Mononuclear cell (primary cell): ENCODE results near the gene NQO1. TPM values are rescaled to one million over a fixed set of nuclear protein-coding genes. Genes with fewer than 3 reads are reported as not detected.
"Not testable (repeated sequence)": the region's sequence is repeated elsewhere in the genome, so short reads cannot be mapped to it uniquely, and the experiment has no call there.

Experiments
- H3K27me3 ChIP-seq: 2 replicates; pipeline ENCODE4 v1.6.0; 2011; ENCODE audit warnings: low read length, control low read depth; ENCODE audit not compliant: insufficient read depth
- H3K4me1 ChIP-seq: 2 replicates; pipeline ENCODE4 v1.5.1; 2011; ENCODE audit warnings: mild to moderate bottlenecking, low read length, control low read depth; ENCODE audit not compliant: insufficient read depth
- H3K4me3 ChIP-seq: 2 replicates; pipeline ENCODE4 v1.5.1; 2011; ENCODE audit warnings: mild to moderate bottlenecking, low read length, moderate library complexity
- H3K9me3 ChIP-seq: 2 replicates; pipeline ENCODE4 v1.5.1; 2011; ENCODE audit warnings: low read depth, mild to moderate bottlenecking, control low read depth, low read length
- total RNA-seq: library from RNA; depleted of rRNA; stranded (reverse); fragments of >200 nt; gene quantifications from one replicate; pipeline ENCODE4 v1.2.3, GENCODE V29; 2012

NQO1 gene
- 2.6 TPM for total RNA-seq

- H3K9me3 ChIP-seq: no peaks in the 10 kb centered on the region
Observed at GRCh38 chr16:69726313-69727060, at the start of gene NQO1. TSS of gene NQO1 (minus strand) at chr16:69726560. CDS start at chr16:69726439, 121 bp downstream.

GRCh38 chr16:69775563-69775962 is 49.2 kb upstream of the NQO1 start:
- Histone ChIP-seq H3K4me1 (peaks cover 25% of the 10 kb centered on the region), H3K27me3 (no peaks in the 10 kb centered on the region), H3K4me3 (no peak overlapping the region), H3K9me3 (peaks cover 14% of the 10 kb centered on the region)

More at GRCh38 chr16:69726313-69727060, at the start of gene NQO1:
- no peaks in the 10 kb centered on the region for H3K27me3 ChIP-seq
- H3K4me3 ChIP-seq: peak within 1 kb of the TSS; percentile 48
- peaks cover 30% of the 10 kb centered on the region for H3K4me1 ChIP-seq

GRCh38 chr16:69773260-69773947 is 47.0 kb upstream of the NQO1 start:
- Histone ChIP-seq H3K27me3 (no peaks in the 10 kb centered on the region), H3K4me1 (peaks cover 26% of the 10 kb centered on the region), H3K4me3 (no peak overlapping the region), H3K9me3 (peaks cover 14% of the 10 kb centered on the region)

- Histone ChIP-seq H3K9me3 (peaks cover 14% of the 10 kb centered on the region), H3K4me1 (peaks cover 26% of the 10 kb centered on the region), H3K4me3 (no peak overlapping the region), H3K27me3 (no peaks in the 10 kb centered on the region)
Observed at GRCh38 chr16:69771651-69771967, 45.2 kb upstream of the NQO1 start.

GRCh38 chr16:69769404-69769803 is 43.0 kb upstream of the NQO1 start:
- Histone ChIP-seq H3K4me3 (no peak overlapping the region), H3K9me3 (no peaks in the 10 kb centered on the region), H3K4me1 (peaks cover 26% of the 10 kb centered on the region), H3K27me3 (no peaks in the 10 kb centered on the region)

- H3K9me3 ChIP-seq: no peaks in the 10 kb centered on the region
- no peak overlapping the region for H3K4me3 ChIP-seq
- H3K4me1 ChIP-seq: peaks cover 26% of the 10 kb centered on the region
- H3K27me3 ChIP-seq: no peaks in the 10 kb centered on the region
Observed at GRCh38 chr16:69768666-69769065, 42.3 kb upstream of the NQO1 start.

GRCh38 chr16:69767459-69768229 is 41.3 kb upstream of the NQO1 start:
- Histone ChIP-seq H3K9me3 (no peaks in the 10 kb centered on the region), H3K4me3 (no peak overlapping the region), H3K4me1 (peaks cover 31% of the 10 kb centered on the region), H3K27me3 (no peaks in the 10 kb centered on the region)

- H3K27me3 ChIP-seq: no peaks in the 10 kb centered on the region
- H3K4me1 ChIP-seq: peaks cover 25% of the 10 kb centered on the region
- no peak overlapping the region for H3K4me3 ChIP-seq
- no peaks in the 10 kb centered on the region for H3K9me3 ChIP-seq
Observed at GRCh38 chr16:69763599-69763942, 37.2 kb upstream of the NQO1 start.

GRCh38 chr16:69762814-69763598 is 36.6 kb upstream of the NQO1 start:
- Histone ChIP-seq H3K27me3 (no peaks in the 10 kb centered on the region), H3K4me3 (peak overlapping the region; percentile 89), H3K4me1 (peaks cover 25% of the 10 kb centered on the region), H3K9me3 (no peaks in the 10 kb centered on the region)

GRCh38 chr16:69761983-69762813 is 35.8 kb upstream of the NQO1 start, which contains the start of gene WWP2:
TSS of gene WWP2 (plus strand) at chr16:69762332. CDS start at chr16:69787011, 24,679 bp downstream.
- peaks cover 25% of the 10 kb centered on the region for H3K4me1 ChIP-seq
- no peaks in the 10 kb centered on the region for H3K9me3 ChIP-seq
- peak within 1 kb of the TSS; percentile 89 for H3K4me3 ChIP-seq
- no peaks in the 10 kb centered on the region for H3K27me3 ChIP-seq

GRCh38 chr16:69757375-69757774 is 31.0 kb upstream of the NQO1 start:
- not testable (repeated sequence) for H3K9me3 ChIP-seq, H3K27me3 ChIP-seq, H3K4me3 ChIP-seq
- H3K4me1 ChIP-seq: peaks cover 31% of the 10 kb centered on the region

- H3K4me1 ChIP-seq: peaks cover 27% of the 10 kb centered on the region
- H3K9me3 ChIP-seq: no peaks in the 10 kb centered on the region
- no peaks in the 10 kb centered on the region for H3K27me3 ChIP-seq
- H3K4me3 ChIP-seq: no peak overlapping the region
Observed at GRCh38 chr16:69756705-69757104, 30.3 kb upstream of the NQO1 start.

GRCh38 chr16:69754469-69755310 is 28.3 kb upstream of the NQO1 start, which contains the start of gene NOB1:
TSS of gene NOB1 (minus strand) at chr16:69754926. CDS start at chr16:69754910, 16 bp downstream.
- H3K27me3 ChIP-seq: no peaks in the 10 kb centered on the region
- H3K9me3 ChIP-seq: no peaks in the 10 kb centered on the region
- H3K4me3 ChIP-seq: peak within 1 kb of the TSS; percentile 78
- peaks cover 21% of the 10 kb centered on the region for H3K4me1 ChIP-seq
